IPS-20b (cell line): ENCODE data around the gene ZNF354C.

ENCODE experiments used
- H3K27ac ChIP-seq: one replicate; pipeline ENCODE4 v1.5.1; 2013; ENCODE audit warnings: low read length
- H3K27me3 ChIP-seq: 2 replicates; pipeline ENCODE4 v1.6.1; 2013; ENCODE audit warnings: mild to moderate bottlenecking, low read length, inconsistent platforms; ENCODE audit not compliant: insufficient read depth
- H3K36me3 ChIP-seq: 2 replicates; pipeline ENCODE4 v1.6.1; 2013; ENCODE audit warnings: low read depth, mild to moderate bottlenecking, inconsistent platforms, low read length, moderate library complexity; ENCODE audit not compliant: insufficient read depth
- H3K4me1 ChIP-seq: 2 replicates; pipeline ENCODE4 v1.6.1; 2013; ENCODE audit warnings: mild to moderate bottlenecking, control low read depth, inconsistent platforms, low read length, moderate library complexity; ENCODE audit not compliant: insufficient read depth
- H3K4me3 ChIP-seq: 2 replicates; pipeline ENCODE4 v1.5.1; 2013; ENCODE audit warnings: mild to moderate bottlenecking, low read length, inconsistent platforms
- H3K9ac ChIP-seq: 2 replicates; pipeline ENCODE4 v1.6.1; 2013; ENCODE audit warnings: low read depth, mild to moderate bottlenecking, inconsistent platforms, low read length, moderate library complexity
- H3K9me3 ChIP-seq: 2 replicates; pipeline ENCODE4 v1.6.1; 2013; ENCODE audit warnings: mild to moderate bottlenecking, low read depth, low read length, inconsistent platforms; ENCODE audit not compliant: insufficient read depth

The ZNF354C gene

GRCh38 chr5:179131886-179132585 lies 71.9 kb downstream of the ZNF354C start:
- no peak overlapping the region for H3K4me3 ChIP-seq
- H3K9me3 ChIP-seq = no peaks in the 10 kb centered on the region; the same call in 1 of the 2 replicates
- no peaks in the 10 kb centered on the region for H3K36me3 ChIP-seq
- H3K9ac ChIP-seq = no peak overlapping the region
- no peak overlapping the region for H3K27ac ChIP-seq
- no peaks in the 10 kb centered on the region for H3K4me1 ChIP-seq
- no peaks in the 10 kb centered on the region for H3K27me3 ChIP-seq

GRCh38 chr5:179132586-179133355 lies 72.6 kb downstream of the ZNF354C start:
- no peak overlapping the region for H3K27ac ChIP-seq
- H3K9me3 ChIP-seq = no peaks in the 10 kb centered on the region; the same call in 1 of the 2 replicates
- no peak overlapping the region for H3K4me3 ChIP-seq

More at GRCh38 chr5:179132586-179133355, 72.6 kb downstream of the ZNF354C start:
- Histone ChIP-seq H3K27me3 (no peaks in the 10 kb centered on the region), H3K9ac (no peak overlapping the region), H3K4me1 (no peaks in the 10 kb centered on the region), H3K36me3 (no peaks in the 10 kb centered on the region)
